ENCODE data around the gene THEMIS. TPM values are rescaled to one million over a fixed set of nuclear protein-coding genes. Genes with fewer than 3 reads are reported as not detected.

THEMIS gene
- total and polyA plus RNA-seq, 2 of the 4 experiments (the other 2 are of a cell fraction): not detected

DNA sequence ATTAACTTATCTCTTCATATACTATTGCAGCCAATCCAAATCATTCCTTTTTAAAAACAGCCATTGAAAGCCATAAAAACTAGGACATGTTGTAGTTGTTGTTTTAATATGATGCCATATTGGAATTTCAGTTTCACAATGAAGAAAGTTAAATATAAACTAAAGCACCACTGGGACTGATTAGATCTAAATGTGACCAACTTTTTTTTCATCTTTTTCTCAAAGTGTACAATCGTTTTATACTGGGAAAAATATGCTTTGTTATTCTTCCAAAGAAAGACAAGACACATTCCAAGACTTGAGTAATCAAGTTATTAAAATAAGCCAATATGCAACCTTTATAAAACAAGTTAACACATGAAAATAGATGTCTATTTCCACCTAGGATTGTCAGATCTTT lies 68.5 kb downstream of the THEMIS start:
- no peak overlapping the region for H3K4me2 ChIP-seq (ENCODE audit: low read depth, low read length)
- H3K9ac ChIP-seq (ENCODE audit: low read depth, low read length): no peak overlapping the region
- no CpG with 5 or more reads among the region's 1 CpG for WGBS, 2 experiments (ENCODE audit: extremely low coverage in 2 of 2, insufficient read length in 1 of 2)
- BruUV-seq (replicated peaks): no TSS peak
- H3K56ac ChIP-seq (ENCODE audit: extremely low read depth, insufficient read depth, low read length): no peak overlapping the region
- H2BK5ac ChIP-seq (ENCODE audit: low read depth, low read length, poor library complexity, severe bottlenecking): no peak overlapping the region
- no peak overlapping the region for H4K91ac ChIP-seq (ENCODE audit: insufficient read depth, low read depth, low read length)
- H2AK5ac ChIP-seq (ENCODE audit: low read depth, low read length): no peak overlapping the region
- no peak overlapping the region for H4K8ac ChIP-seq (ENCODE audit: low read depth in 2 of 2, low read length in 2 of 2)
- H2BK20ac ChIP-seq (ENCODE audit: low read depth, low read length): no peak overlapping the region
- no peaks in the 10 kb centered on the region for H3K4me1 ChIP-seq (ENCODE audit: control insufficient read depth, insufficient read depth, low read length)
- TF ChIP-seq CEBPB (IDR thresholded peaks at IDR 0.05; ENCODE audit: low read depth, low read length) (no peak), NFE2L2 (IDR thresholded peaks at IDR 0.05; ENCODE audit: low read depth, low read length) (no peak), MXI1 (IDR thresholded peaks at IDR 0.05; ENCODE audit: borderline replicate concordance, low read depth, low read length) (no peak), FOS (IDR thresholded peaks at IDR 0.05; ENCODE audit: low read depth, low read length) (no peak), BHLHE40 (IDR thresholded peaks at IDR 0.05; ENCODE audit: low read depth, low read length) (no peak), SMC3 (IDR thresholded peaks at IDR 0.05; ENCODE audit: low read depth, low read length) (no peak), MAZ (IDR thresholded peaks at IDR 0.05; ENCODE audit: borderline replicate concordance, low read depth, low read length) (no peak), MAFK (IDR thresholded peaks at IDR 0.05; ENCODE audit: low read depth, low read length) (no peak), RFX5 (IDR thresholded peaks at IDR 0.05; ENCODE audit: low read depth, low read length) (no peak), RCOR1 (IDR thresholded peaks at IDR 0.05; ENCODE audit: insufficient replicate concordance, low read length) (no peak), POLR2A (IDR thresholded peaks at IDR 0.05; ENCODE audit: low read depth, low read length) (no peak), CHD1 (IDR thresholded peaks at IDR 0.05; ENCODE audit: low read depth, low read length) (no peak)
- TF ChIP-seq, protein P1, sequence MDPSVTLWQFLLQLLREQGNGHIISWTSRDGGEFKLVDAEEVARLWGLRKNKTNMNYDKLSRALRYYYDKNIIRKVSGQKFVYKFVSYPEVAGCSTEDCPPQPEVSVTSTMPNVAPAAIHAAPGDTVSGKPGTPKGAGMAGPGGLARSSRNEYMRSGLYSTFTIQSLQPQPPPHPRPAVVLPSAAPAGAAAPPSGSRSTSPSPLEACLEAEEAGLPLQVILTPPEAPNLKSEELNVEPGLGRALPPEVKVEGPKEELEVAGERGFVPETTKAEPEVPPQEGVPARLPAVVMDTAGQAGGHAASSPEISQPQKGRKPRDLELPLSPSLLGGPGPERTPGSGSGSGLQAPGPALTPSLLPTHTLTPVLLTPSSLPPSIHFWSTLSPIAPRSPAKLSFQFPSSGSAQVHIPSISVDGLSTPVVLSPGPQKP (IDR thresholded peaks at IDR 0.05; ENCODE audit: borderline replicate concordance, low read depth, low read length): no peak
- TF ChIP-seq, protein P2, sequence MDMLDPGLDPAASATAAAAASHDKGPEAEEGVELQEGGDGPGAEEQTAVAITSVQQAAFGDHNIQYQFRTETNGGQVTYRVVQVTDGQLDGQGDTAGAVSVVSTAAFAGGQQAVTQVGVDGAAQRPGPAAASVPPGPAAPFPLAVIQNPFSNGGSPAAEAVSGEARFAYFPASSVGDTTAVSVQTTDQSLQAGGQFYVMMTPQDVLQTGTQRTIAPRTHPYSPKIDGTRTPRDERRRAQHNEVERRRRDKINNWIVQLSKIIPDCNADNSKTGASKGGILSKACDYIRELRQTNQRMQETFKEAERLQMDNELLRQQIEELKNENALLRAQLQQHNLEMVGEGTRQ (IDR thresholded peaks at IDR 0.05; ENCODE audit: low read depth, low read length): no peak
- TF ChIP-seq, protein P3, sequence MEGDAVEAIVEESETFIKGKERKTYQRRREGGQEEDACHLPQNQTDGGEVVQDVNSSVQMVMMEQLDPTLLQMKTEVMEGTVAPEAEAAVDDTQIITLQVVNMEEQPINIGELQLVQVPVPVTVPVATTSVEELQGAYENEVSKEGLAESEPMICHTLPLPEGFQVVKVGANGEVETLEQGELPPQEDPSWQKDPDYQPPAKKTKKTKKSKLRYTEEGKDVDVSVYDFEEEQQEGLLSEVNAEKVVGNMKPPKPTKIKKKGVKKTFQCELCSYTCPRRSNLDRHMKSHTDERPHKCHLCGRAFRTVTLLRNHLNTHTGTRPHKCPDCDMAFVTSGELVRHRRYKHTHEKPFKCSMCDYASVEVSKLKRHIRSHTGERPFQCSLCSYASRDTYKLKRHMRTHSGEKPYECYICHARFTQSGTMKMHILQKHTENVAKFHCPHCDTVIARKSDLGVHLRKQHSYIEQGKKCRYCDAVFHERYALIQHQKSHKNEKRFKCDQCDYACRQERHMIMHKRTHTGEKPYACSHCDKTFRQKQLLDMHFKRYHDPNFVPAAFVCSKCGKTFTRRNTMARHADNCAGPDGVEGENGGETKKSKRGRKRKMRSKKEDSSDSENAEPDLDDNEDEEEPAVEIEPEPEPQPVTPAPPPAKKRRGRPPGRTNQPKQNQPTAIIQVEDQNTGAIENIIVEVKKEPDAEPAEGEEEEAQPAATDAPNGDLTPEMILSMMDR (conservative IDR thresholded peaks at IDR 0.05; ENCODE audit: low read depth, low read length): no peak
- no peak overlapping the region for H3K27ac ChIP-seq (ENCODE audit: insufficient read depth, low read length)
- H3K9me3 ChIP-seq (ENCODE audit: control insufficient read depth, insufficient read depth, low read length): no peaks in the 10 kb centered on the region
- intact Hi-C loops (cut with micrococcal nuclease) (no loop called here), in situ Hi-C loops (cut with MboI; ENCODE audit: low sequenced_read_pairs) (no loop called here), dilution Hi-C loops (cut with HindIII; ENCODE audit: low sequenced_read_pairs, unreplicated experiment) (no loop called here)
- H3K36me3 ChIP-seq (ENCODE audit: control insufficient read depth, insufficient read depth, low read length): no peaks in the 10 kb centered on the region
- POLR2A ChIA-PET (ENCODE audit: unreplicated experiment): no interaction called here
- H3K23ac ChIP-seq (ENCODE audit: low read depth, low read length): no peak overlapping the region
- H3K4ac ChIP-seq (ENCODE audit: low read depth, low read length): no peak overlapping the region
- no peak for ATAC-seq (ENCODE audit: low read depth)
- no peak for DNase-seq
- no peaks in the 10 kb centered on the region for H4K20me1 ChIP-seq (ENCODE audit: insufficient read depth, low read length)
- H3K27me3 ChIP-seq (ENCODE audit: control insufficient read depth, insufficient read depth, low read length): no peaks in the 10 kb centered on the region
- H2BK120ac ChIP-seq (ENCODE audit: low read depth, low read length): no peak overlapping the region
- CTCF ChIA-PET: no interaction called here
- H3K4me3 ChIP-seq (ENCODE audit: insufficient read depth, low read depth, low read length): no peak overlapping the region
- no peaks in the 10 kb centered on the region for H3K9me1 ChIP-seq (ENCODE audit: insufficient read depth, low read length)
- no peak overlapping the region for H2AK9ac ChIP-seq (replicated peaks; ENCODE audit: low read depth, low read length, poor library complexity)
- H4K5ac ChIP-seq (ENCODE audit: low read depth, low read length): no peak overlapping the region
- no peak overlapping the region for H3K14ac ChIP-seq (replicated peaks; ENCODE audit: low read depth, low read length)
- no peak overlapping the region for H2BK15ac ChIP-seq (ENCODE audit: low read depth, low read length)
- H3K18ac ChIP-seq (ENCODE audit: low read depth, low read length): no peak overlapping the region
- H3K79me1 ChIP-seq (ENCODE audit: low read depth in 1 of 2, low read length in 2 of 2): no peaks in the 10 kb centered on the region
- H2AFZ ChIP-seq (replicated peaks; ENCODE audit: low read length, poor library complexity): no peak overlapping the region

Data from IMR-90 (cell line).